Right cardiac atrium (tissue), 5 donors: ENCODE results near the gene TEKT5. TPM values are rescaled to one million over a fixed set of nuclear protein-coding genes. Genes with fewer than 3 reads are reported as not detected.
"Not testable (repeated sequence)": the region's sequence is repeated elsewhere in the genome, so short reads cannot be mapped to it uniquely, and the experiment has no call there.

ENCODE experiments used
- ATAC-seq, 2 donors: fragments of 200-7000 bp; cut with Tn5 transposase; one replicate each; pipeline versions ENCODE4 v1.8.0 to v1.9.1; 2020; ENCODE audit warnings: moderate library complexity in 2 of 2, mild to moderate bottlenecking in 1 of 2
- DNase-seq, 3 donors: peaks; one replicate each; pipeline ENCODE4 v3.0.0-alpha.2; 2020
- H3K27ac ChIP-seq: one replicate; pipeline ENCODE4 v1.5.1; 2013; ENCODE audit warnings: mild to moderate bottlenecking, low read length, control low read depth, moderate library complexity
- H3K27me3 ChIP-seq: one replicate; pipeline ENCODE4 v1.6.1; 2013; ENCODE audit not compliant: control insufficient read depth, insufficient read depth
- H3K4me1 ChIP-seq: one replicate; pipeline ENCODE4 v1.6.1; 2013; ENCODE audit warnings: low read length; ENCODE audit not compliant: control insufficient read depth, insufficient read depth
- H3K4me3 ChIP-seq: one replicate; pipeline ENCODE4 v1.5.1; 2013; ENCODE audit warnings: low read length, control low read depth
- H3K9me3 ChIP-seq: one replicate; pipeline ENCODE4 v1.6.1; 2013; ENCODE audit warnings: low read length; ENCODE audit not compliant: control insufficient read depth
- WGBS: extraction: QIAGEN DNeasy Blood & Tissue Kit; methylation state at CpG from one replicate; pipeline ENCODE4 v1.1.7; 2013; 5-methylcytosine and 5-hydroxymethylcytosine counted together
- intact Hi-C, 4 donors: fragments of 100-400 bp; cut with DNase I; formaldehyde crosslinking; loops; one replicate each; pipeline versions ENCODE4 v1.11.0 to v1.14.0; 2022 to 2023
- long read RNA-seq, 4 donors: library from polyadenylated mRNA; unstranded; transcript quantifications; one replicate each; pipeline ENCODE4 v2.0.0, GENCODE V29; 2020 to 2021
- polyA plus RNA-seq: library from polyadenylated mRNA; stranded (reverse); fragments of 200-250 nt; gene quantifications from one replicate; pipeline ENCODE4 v1.2.3, GENCODE V29; 2013
- total RNA-seq, 4 donors: library from RNA; stranded (reverse); fragmentation: NEBNext Ultra II Directional; extraction: Animal tissue kit (Norgen Biotek cat#: 25700); gene quantifications; one replicate each; pipeline ENCODE4 v1.2.1, GENCODE V29; 2021
- donor health status: healthy with polysubstance abuse.
- donor health status: DM: no; HTN: yes; CAD: no.
- donor health status: DM: no; HTN: no; CAD: no.
- donor health status: DM: no; HTN: yes; CAD: no; lungs with severe emphysema.
- donor health status: DM: yes; HTN: yes; CAD: no.

TEKT5 gene
- total RNA-seq (not detected), polyA plus RNA-seq (0.07 TPM)
- long read RNA-seq, donor 1, result 0 reads
- long read RNA-seq, donor 2, result 0 reads
- long read RNA-seq, donor 3, result 0 reads
- long read RNA-seq, donor 4, result 0 reads

- 82% methylated on average over 5 of the region's 5 CpGs for WGBS
- Histone ChIP-seq H3K27me3 (no peaks in the 10 kb centered on the region), H3K9me3 (no peaks in the 10 kb centered on the region), H3K4me3 (no peak within 1 kb of the TSS), H3K27ac (no peak within 1 kb of the TSS), H3K4me1 (no peaks in the 10 kb centered on the region)
- intact Hi-C loops, result no loop called here
- ATAC-seq (no peak), DNase-seq (no peak)
Measured at GRCh38 chr16:10694830-10695229, at the start of gene TEKT5. TSS of gene TEKT5 (minus strand) at chr16:10694930. CDS start at chr16:10694873, 57 bp downstream.

GRCh38 chr16:10743610-10744369, 49.1 kb upstream of the TEKT5 start, which contains the start of gene NUBP1:
TSS of gene NUBP1 (plus strand) at chr16:10743842. CDS start at chr16:10743864, 22 bp downstream.
- Histone ChIP-seq H3K27me3 (no peaks in the 10 kb centered on the region), H3K27ac (peak within 1 kb of the TSS; percentile 94), H3K4me3 (peak within 1 kb of the TSS; percentile 57), H3K4me1 (peaks cover 6% of the 10 kb centered on the region), H3K9me3 (no peaks in the 10 kb centered on the region)
- ATAC-seq, result peak; percentile 97 to 98
- DNase-seq, result peak; percentile 99 to 100 (median 99)
- under 1% methylated on average over 57 of the region's 57 CpGs for WGBS
- intact Hi-C loops, result no loop called here

- Histone ChIP-seq H3K27ac (no peak overlapping the region), H3K9me3 (no peaks in the 10 kb centered on the region), H3K27me3 (no peaks in the 10 kb centered on the region), H3K4me3 (no peak overlapping the region), H3K4me1 (peaks cover 6% of the 10 kb centered on the region)
- DNase-seq (no peak), ATAC-seq (no peak)
- intact Hi-C loops, result no loop called here
- WGBS, result 28% methylated on average over 5 of the region's 5 CpGs
Measured at GRCh38 chr16:10743227-10743609, 48.5 kb upstream of the TEKT5 start.

- Histone ChIP-seq H3K27me3 (no peaks in the 10 kb centered on the region), H3K27ac (no peak overlapping the region), H3K9me3 (no peaks in the 10 kb centered on the region), H3K4me3 (no peak overlapping the region), H3K4me1 (peaks cover 7% of the 10 kb centered on the region)
- DNase-seq, result peak; percentile 62 to 82 (median 79)
- ATAC-seq, result no peak
- 44% methylated on average over 4 of the region's 4 CpGs for WGBS
- intact Hi-C loops, result no loop called here
Measured at GRCh38 chr16:10741844-10742243, 47.1 kb upstream of the TEKT5 start.

- H3K4me3 ChIP-seq, ATAC-seq, intact Hi-C loops, H3K27me3 ChIP-seq, H3K27ac ChIP-seq, DNase-seq, H3K9me3 ChIP-seq, H3K4me1 ChIP-seq: not testable (repeated sequence)
- 91% methylated on average over 10 of the region's 10 CpGs for WGBS
Measured at GRCh38 chr16:10741249-10741648, 46.5 kb upstream of the TEKT5 start.

- no peak overlapping the region for H3K4me3 ChIP-seq
- ATAC-seq (no peak), DNase-seq (no peak)
- no peaks in the 10 kb centered on the region for H3K27me3 ChIP-seq
- intact Hi-C loops, result no loop called here
- peaks cover 6% of the 10 kb centered on the region for H3K4me1 ChIP-seq
- WGBS, result 85% methylated on average over 2 of the region's 2 CpGs
- no peak overlapping the region for H3K27ac ChIP-seq
- no peaks in the 10 kb centered on the region for H3K9me3 ChIP-seq
Measured at GRCh38 chr16:10740845-10741208, 46.1 kb upstream of the TEKT5 start.

- no peak overlapping the region for H3K27ac ChIP-seq
- intact Hi-C loops, result loop anchor here in 3 of 4 donors (5.0 to 10.0 kb wide), 3 partner anchors 75 to 485 kb away; no protein-coding TSS in a partner anchor
Measured at GRCh38 chr16:10740000-10740844, 45.5 kb upstream of the TEKT5 start.

GRCh38 chr16:10738231-10739077, 43.7 kb upstream of the TEKT5 start:
- no peak overlapping the region for H3K4me3 ChIP-seq
- WGBS, result 44% methylated on average over 12 of the region's 12 CpGs
- ATAC-seq (peak; percentile 87 to 92), DNase-seq (peak; percentile 91 to 96 (median 94))
- H3K27ac ChIP-seq, result peak overlapping the region; percentile 55
- H3K27me3 ChIP-seq, result no peaks in the 10 kb centered on the region
- H3K9me3 ChIP-seq, result no peaks in the 10 kb centered on the region
- intact Hi-C loops, result loop anchor here in 3 of 4 donors (5.0 to 10.0 kb wide), 3 partner anchors 74 to 484 kb away; no protein-coding TSS in a partner anchor
- H3K4me1 ChIP-seq, result peaks cover 2% of the 10 kb centered on the region

More at GRCh38 chr16:10740000-10740844, 45.5 kb upstream of the TEKT5 start:
- Histone ChIP-seq H3K4me1 (peaks cover 4% of the 10 kb centered on the region), H3K27me3 (no peaks in the 10 kb centered on the region), H3K9me3 (no peaks in the 10 kb centered on the region), H3K4me3 (no peak overlapping the region)
- ATAC-seq (no peak), DNase-seq (no peak)
- 85% methylated on average over 10 of the region's 10 CpGs for WGBS

GRCh38 chr16:10737068-10737625, 42.4 kb upstream of the TEKT5 start:
- Histone ChIP-seq H3K9me3 (no peaks in the 10 kb centered on the region), H3K27ac (peak overlapping the region; percentile 83), H3K4me1 (peaks cover 2% of the 10 kb centered on the region), H3K27me3 (no peaks in the 10 kb centered on the region), H3K4me3 (no peak overlapping the region)
- intact Hi-C loops, result loop anchor here in 3 of 4 donors (2.0 to 10.0 kb wide), 4 partner anchors 72 to 482 kb away; no protein-coding TSS in a partner anchor
- WGBS, result 31% methylated on average over 12 of the region's 12 CpGs
- DNase-seq (peak in 2 of 3 donors; percentile 31 to 73), ATAC-seq (peak; percentile 50 to 62)

- Histone ChIP-seq H3K4me1 (no peaks in the 10 kb centered on the region), H3K27ac (no peak overlapping the region), H3K27me3 (no peaks in the 10 kb centered on the region), H3K4me3 (no peak overlapping the region), H3K9me3 (no peaks in the 10 kb centered on the region)
- 64% methylated on average over 7 of the region's 7 CpGs for WGBS
- no peak for DNase-seq
- ATAC-seq, result no peak
- intact Hi-C loops, result loop anchor here (5.0 to 10.0 kb wide), 3 partner anchors 67 to 477 kb away; no protein-coding TSS in a partner anchor
Measured at GRCh38 chr16:10731790-10732189, 37.1 kb upstream of the TEKT5 start.
